ENCODE data around the gene MAP4K1. TPM values are rescaled to one million over a fixed set of nuclear protein-coding genes. Genes with fewer than 3 reads are reported as not detected.

MAP4K1 gene
- total and polyA plus RNA-seq, 2 of the 13 experiments (the other 11 are each of a cell fraction or from before 2014, with no cell fraction given), result 0.24 to 0.89 TPM

GRCh38 chr19:38650172-38650775, 32.5 kb upstream of the MAP4K1 start (continued):
- TF ChIP-seq ZNF512 (CRISPR knock-in tag; IDR thresholded peaks at IDR 0.05) (peak; percentile 27; the same call in 1 of the 2 replicates), HMGXB4 (CRISPR knock-in tag; IDR thresholded peaks at IDR 0.05; ENCODE audit: borderline replicate concordance in 1 of 2, low read depth in 1 of 2) (0 out of 4 replicates have a peak, but pooled peaks of 1 of the 2 experiments have one; percentile 31)
- TF ChIP-seq, protein P1, sequence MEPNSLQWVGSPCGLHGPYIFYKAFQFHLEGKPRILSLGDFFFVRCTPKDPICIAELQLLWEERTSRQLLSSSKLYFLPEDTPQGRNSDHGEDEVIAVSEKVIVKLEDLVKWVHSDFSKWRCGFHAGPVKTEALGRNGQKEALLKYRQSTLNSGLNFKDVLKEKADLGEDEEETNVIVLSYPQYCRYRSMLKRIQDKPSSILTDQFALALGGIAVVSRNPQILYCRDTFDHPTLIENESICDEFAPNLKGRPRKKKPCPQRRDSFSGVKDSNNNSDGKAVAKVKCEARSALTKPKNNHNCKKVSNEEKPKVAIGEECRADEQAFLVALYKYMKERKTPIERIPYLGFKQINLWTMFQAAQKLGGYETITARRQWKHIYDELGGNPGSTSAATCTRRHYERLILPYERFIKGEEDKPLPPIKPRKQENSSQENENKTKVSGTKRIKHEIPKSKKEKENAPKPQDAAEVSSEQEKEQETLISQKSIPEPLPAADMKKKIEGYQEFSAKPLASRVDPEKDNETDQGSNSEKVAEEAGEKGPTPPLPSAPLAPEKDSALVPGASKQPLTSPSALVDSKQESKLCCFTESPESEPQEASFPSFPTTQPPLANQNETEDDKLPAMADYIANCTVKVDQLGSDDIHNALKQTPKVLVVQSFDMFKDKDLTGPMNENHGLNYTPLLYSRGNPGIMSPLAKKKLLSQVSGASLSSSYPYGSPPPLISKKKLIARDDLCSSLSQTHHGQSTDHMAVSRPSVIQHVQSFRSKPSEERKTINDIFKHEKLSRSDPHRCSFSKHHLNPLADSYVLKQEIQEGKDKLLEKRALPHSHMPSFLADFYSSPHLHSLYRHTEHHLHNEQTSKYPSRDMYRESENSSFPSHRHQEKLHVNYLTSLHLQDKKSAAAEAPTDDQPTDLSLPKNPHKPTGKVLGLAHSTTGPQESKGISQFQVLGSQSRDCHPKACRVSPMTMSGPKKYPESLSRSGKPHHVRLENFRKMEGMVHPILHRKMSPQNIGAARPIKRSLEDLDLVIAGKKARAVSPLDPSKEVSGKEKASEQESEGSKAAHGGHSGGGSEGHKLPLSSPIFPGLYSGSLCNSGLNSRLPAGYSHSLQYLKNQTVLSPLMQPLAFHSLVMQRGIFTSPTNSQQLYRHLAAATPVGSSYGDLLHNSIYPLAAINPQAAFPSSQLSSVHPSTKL (CRISPR knock-in tag; IDR thresholded peaks at IDR 0.05), result peak; percentile 14; the same call in 1 of the 2 replicates
- TF ChIP-seq, protein P2, sequence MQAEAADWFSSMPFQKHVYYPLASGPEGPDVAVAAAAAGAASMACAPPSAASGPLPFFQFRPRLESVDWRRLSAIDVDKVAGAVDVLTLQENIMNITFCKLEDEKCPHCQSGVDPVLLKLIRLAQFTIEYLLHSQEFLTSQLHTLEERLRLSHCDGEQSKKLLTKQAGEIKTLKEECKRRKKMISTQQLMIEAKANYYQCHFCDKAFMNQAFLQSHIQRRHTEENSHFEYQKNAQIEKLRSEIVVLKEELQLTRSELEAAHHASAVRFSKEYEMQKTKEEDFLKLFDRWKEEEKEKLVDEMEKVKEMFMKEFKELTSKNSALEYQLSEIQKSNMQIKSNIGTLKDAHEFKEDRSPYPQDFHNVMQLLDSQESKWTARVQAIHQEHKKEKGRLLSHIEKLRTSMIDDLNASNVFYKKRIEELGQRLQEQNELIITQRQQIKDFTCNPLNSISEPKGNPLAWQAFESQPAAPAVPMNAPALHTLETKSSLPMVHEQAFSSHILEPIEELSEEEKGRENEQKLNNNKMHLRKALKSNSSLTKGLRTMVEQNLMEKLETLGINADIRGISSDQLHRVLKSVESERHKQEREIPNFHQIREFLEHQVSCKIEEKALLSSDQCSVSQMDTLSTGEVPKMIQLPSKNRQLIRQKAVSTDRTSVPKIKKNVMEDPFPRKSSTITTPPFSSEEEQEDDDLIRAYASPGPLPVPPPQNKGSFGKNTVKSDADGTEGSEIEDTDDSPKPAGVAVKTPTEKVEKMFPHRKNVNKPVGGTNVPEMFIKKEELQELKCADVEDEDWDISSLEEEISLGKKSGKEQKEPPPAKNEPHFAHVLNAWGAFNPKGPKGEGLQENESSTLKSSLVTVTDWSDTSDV (CRISPR knock-in tag; IDR thresholded peaks at IDR 0.05), result no peak

Measured in HepG2 (cell line).